PFSK-1 (cell line): ENCODE measurements around the gene PMM1.

Experiments
- FOXP2 ChIP-seq: optimal IDR thresholded peaks from 2 replicates; pipeline ENCODE3; 2011; ENCODE audit warnings: borderline replicate concordance, control low read depth, inconsistent platforms; ENCODE audit not compliant: insufficient read depth; ENCODE audit errors: extremely low read length, extremely low read depth
- POLR2AphosphoS5 ChIP-seq: IDR thresholded peaks from 2 replicates; pipeline ENCODE4 v1.6.1; 2012; ENCODE audit warnings: low read depth, mild to moderate bottlenecking, control low read depth, low read length, moderate library complexity
- REST ChIP-seq, 2 experiments: IDR thresholded peaks; 2 replicates each; pipeline versions ENCODE4 v1.6.1 to v1.8.0; 2011 to 2012; ENCODE audit warnings: low read depth in 2 of 2, low read length in 2 of 2, control low read depth in 1 of 2, inconsistent platforms in 1 of 2, mild to moderate bottlenecking in 1 of 2, moderate library complexity in 1 of 2; ENCODE audit not compliant: insufficient read depth in 1 of 2
- SIN3A ChIP-seq: IDR thresholded peaks from 2 replicates; pipeline ENCODE4 v1.6.1; 2012; ENCODE audit warnings: mild to moderate bottlenecking, low read length, moderate library complexity, borderline replicate concordance; ENCODE audit not compliant: insufficient read depth
- TAF1 ChIP-seq: IDR thresholded peaks from 2 replicates; pipeline ENCODE4 v1.6.1; 2012; ENCODE audit warnings: low read length, control low read depth, borderline replicate concordance; ENCODE audit not compliant: insufficient read depth

PMM1 gene

GRCh38 chr22:41556561-41556960 is 33.1 kb downstream of the PMM1 start:
- TF ChIP-seq POLR2AphosphoS5, result no peak
- no peak for TF ChIP-seq SIN3A
- TF ChIP-seq TAF1, result no peak
- no peak for TF ChIP-seq REST (IDR thresholded peaks at IDR 0.05; ENCODE audit: insufficient read depth in 1 of 2, low read depth in 2 of 2, low read length in 2 of 2)
- TF ChIP-seq FOXP2, result no peak

- TF ChIP-seq TAF1, result no peak
- TF ChIP-seq POLR2AphosphoS5, result no peak
- no peak for TF ChIP-seq REST (IDR thresholded peaks at IDR 0.05; ENCODE audit: insufficient read depth in 1 of 2, low read depth in 2 of 2, low read length in 2 of 2)
- TF ChIP-seq SIN3A, result no peak
- no peak for TF ChIP-seq FOXP2
Measured at GRCh38 chr22:41555325-41555982, 34.2 kb downstream of the PMM1 start.

- TF ChIP-seq TAF1, result no peak
- TF ChIP-seq FOXP2, result no peak
- no peak for TF ChIP-seq REST (IDR thresholded peaks at IDR 0.05; ENCODE audit: insufficient read depth in 1 of 2, low read depth in 2 of 2, low read length in 2 of 2)
- TF ChIP-seq SIN3A, result no peak
- no peak for TF ChIP-seq POLR2AphosphoS5
Measured at GRCh38 chr22:41551877-41552582, 37.6 kb downstream of the PMM1 start.

- TF ChIP-seq FOXP2 (no peak), REST (IDR thresholded peaks at IDR 0.05; ENCODE audit: insufficient read depth in 1 of 2, low read depth in 2 of 2, low read length in 2 of 2) (no peak), TAF1 (no peak)
Measured at GRCh38 chr22:41550952-41551491, 38.6 kb downstream of the PMM1 start.

GRCh38 chr22:41548830-41549211 is 40.8 kb downstream of the PMM1 start:
- TF ChIP-seq SIN3A (no peak), REST (IDR thresholded peaks at IDR 0.05; ENCODE audit: insufficient read depth in 1 of 2, low read depth in 2 of 2, low read length in 2 of 2) (no peak), TAF1 (no peak), FOXP2 (no peak), POLR2AphosphoS5 (no peak)
